WTC11 (cell line): Measurements from ENCODE around the gene AKAP13.

Experiments
- FOXP1 ChIP-seq: sonication (generic); formaldehyde crosslinking; IDR thresholded peaks from 2 replicates; pipeline ENCODE4 v1.8.0; 2022; ENCODE audit warnings: missing genetic modification reagents, mild to moderate bottlenecking, moderate library complexity, borderline replicate concordance
- NFYB ChIP-seq: sonication (generic); formaldehyde crosslinking; conservative IDR thresholded peaks from 2 replicates; pipeline ENCODE4 v1.8.0; 2022; ENCODE audit warnings: low read depth, missing genetic modification reagents
- TEAD1 ChIP-seq: sonication (generic); formaldehyde crosslinking; IDR thresholded peaks from 2 replicates; pipeline ENCODE4 v1.8.0; 2022; ENCODE audit warnings: mild to moderate bottlenecking, missing genetic modification reagents
- ZNF263 ChIP-seq: sonication (generic); formaldehyde crosslinking; IDR thresholded peaks from 2 replicates; pipeline ENCODE4 v1.8.1; 2022; ENCODE audit warnings: low read depth, mild to moderate bottlenecking, moderate library complexity, missing genetic modification reagents
- ZNF317 ChIP-seq: sonication (generic); formaldehyde crosslinking; IDR thresholded peaks from 2 replicates; pipeline ENCODE4 v1.8.1; 2023; ENCODE audit warnings: low read depth, mild to moderate bottlenecking, moderate library complexity, missing genetic modification reagents, borderline replicate concordance
- ZNF423 ChIP-seq: fragments of 250-450 bp; sonication (Bioruptor Pico); IDR thresholded peaks from 2 replicates; pipeline ENCODE4 v2.1.2; 2022; ENCODE audit warnings: mild to moderate bottlenecking, moderate library complexity
- TF ChIP-seq, protein P1 (sequence below): fragments of 200-600 bp; IDR thresholded peaks from 2 replicates; pipeline ENCODE4 v1.8.0; 2022; ENCODE audit warnings: antibody characterized with exemption
- TF ChIP-seq, protein P2 (sequence below): sonication (generic); formaldehyde crosslinking; IDR thresholded peaks from 2 replicates; pipeline ENCODE4 v1.8.1; 2023; ENCODE audit warnings: mild to moderate bottlenecking, missing genetic modification reagents, moderate library complexity

DNA sequence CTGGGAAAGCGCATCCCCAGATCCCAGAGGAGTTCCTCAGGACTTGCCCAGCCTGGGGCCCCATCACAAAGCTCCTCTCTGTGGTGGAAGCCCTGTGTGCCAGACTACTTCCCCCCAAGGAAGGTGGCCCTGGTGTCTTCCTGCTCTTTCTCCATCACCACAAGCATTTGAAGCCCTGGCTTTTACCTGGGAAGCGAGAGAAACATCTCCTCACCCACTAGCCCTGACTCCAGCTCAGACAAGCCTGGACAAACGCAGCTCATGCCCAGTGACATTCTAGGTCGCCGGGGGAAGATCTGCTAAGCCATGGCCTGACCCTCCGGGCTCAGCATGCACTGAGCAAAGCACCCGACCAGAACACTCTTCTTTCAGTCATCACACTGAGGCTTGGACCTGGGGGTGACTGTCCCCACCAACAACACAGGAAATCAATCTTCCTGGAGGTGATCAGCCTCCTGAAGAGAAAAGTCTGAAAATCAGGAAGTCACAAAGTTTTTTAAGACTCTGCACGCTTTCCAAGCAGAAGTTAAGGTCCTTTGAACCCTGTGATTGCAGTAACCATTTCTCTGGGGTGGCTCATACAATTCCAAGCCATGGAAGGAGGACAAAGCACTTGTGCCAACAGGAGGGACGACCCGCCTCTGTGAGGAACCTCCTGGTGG, 373.5 kb downstream of the AKAP13 start:
- TF ChIP-seq, protein P1, sequence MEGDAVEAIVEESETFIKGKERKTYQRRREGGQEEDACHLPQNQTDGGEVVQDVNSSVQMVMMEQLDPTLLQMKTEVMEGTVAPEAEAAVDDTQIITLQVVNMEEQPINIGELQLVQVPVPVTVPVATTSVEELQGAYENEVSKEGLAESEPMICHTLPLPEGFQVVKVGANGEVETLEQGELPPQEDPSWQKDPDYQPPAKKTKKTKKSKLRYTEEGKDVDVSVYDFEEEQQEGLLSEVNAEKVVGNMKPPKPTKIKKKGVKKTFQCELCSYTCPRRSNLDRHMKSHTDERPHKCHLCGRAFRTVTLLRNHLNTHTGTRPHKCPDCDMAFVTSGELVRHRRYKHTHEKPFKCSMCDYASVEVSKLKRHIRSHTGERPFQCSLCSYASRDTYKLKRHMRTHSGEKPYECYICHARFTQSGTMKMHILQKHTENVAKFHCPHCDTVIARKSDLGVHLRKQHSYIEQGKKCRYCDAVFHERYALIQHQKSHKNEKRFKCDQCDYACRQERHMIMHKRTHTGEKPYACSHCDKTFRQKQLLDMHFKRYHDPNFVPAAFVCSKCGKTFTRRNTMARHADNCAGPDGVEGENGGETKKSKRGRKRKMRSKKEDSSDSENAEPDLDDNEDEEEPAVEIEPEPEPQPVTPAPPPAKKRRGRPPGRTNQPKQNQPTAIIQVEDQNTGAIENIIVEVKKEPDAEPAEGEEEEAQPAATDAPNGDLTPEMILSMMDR, result no peak
- TF ChIP-seq ZNF317 (CRISPR knock-in tag) (no peak), TEAD1 (CRISPR knock-in tag) (no peak), ZNF263 (CRISPR knock-in tag) (no peak), FOXP1 (no peak), NFYB (CRISPR knock-in tag) (no peak), ZNF423 (CRISPR knock-in tag) (no peak)
- TF ChIP-seq, protein P2, sequence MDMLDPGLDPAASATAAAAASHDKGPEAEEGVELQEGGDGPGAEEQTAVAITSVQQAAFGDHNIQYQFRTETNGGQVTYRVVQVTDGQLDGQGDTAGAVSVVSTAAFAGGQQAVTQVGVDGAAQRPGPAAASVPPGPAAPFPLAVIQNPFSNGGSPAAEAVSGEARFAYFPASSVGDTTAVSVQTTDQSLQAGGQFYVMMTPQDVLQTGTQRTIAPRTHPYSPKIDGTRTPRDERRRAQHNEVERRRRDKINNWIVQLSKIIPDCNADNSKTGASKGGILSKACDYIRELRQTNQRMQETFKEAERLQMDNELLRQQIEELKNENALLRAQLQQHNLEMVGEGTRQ (CRISPR knock-in tag), result no peak
